KMS-11 (cell line): ENCODE measurements around the gene APH1A.

Experiments used
- H2AFZ ChIP-seq: fragments of 200-600 bp; sonication (generic); 2 replicates; pipeline ENCODE4 v1.6.1; 2016; ENCODE audit warnings: antibody characterized with exemption, mixed run types, low read depth
- H3K27ac ChIP-seq: fragments of 200-600 bp; sonication (generic); 2 replicates; pipeline ENCODE4 v1.6.1; 2016; ENCODE audit warnings: mild to moderate bottlenecking, mixed run types
- H3K27me3 ChIP-seq: fragments of 200-600 bp; sonication (generic); 2 replicates; pipeline ENCODE4 v1.6.1; 2017; ENCODE audit warnings: mild to moderate bottlenecking, low read depth, mixed run types, moderate library complexity; ENCODE audit not compliant: insufficient read depth
- H3K36me3 ChIP-seq: fragments of 200-600 bp; sonication (generic); 2 replicates; pipeline ENCODE4 v1.6.1; 2017; ENCODE audit warnings: mild to moderate bottlenecking, mixed run types; ENCODE audit not compliant: insufficient read depth
- H3K4me1 ChIP-seq: fragments of 200-600 bp; sonication (generic); 2 replicates; pipeline ENCODE4 v1.6.1; 2016; ENCODE audit warnings: mild to moderate bottlenecking, low read depth, mixed run types; ENCODE audit not compliant: poor library complexity, severe bottlenecking
- H3K4me2 ChIP-seq: fragments of 200-600 bp; sonication (generic); 2 replicates; pipeline ENCODE4 v1.7.0; 2016; ENCODE audit warnings: mild to moderate bottlenecking, mixed run types
- H3K4me3 ChIP-seq: fragments of 200-600 bp; sonication (generic); IDR thresholded peaks from 2 replicates; pipeline ENCODE4 v1.6.1; 2017; ENCODE audit warnings: low read depth, low read length, mixed read lengths; ENCODE audit not compliant: insufficient read depth
- H3K79me2 ChIP-seq: fragments of 200-600 bp; sonication (generic); 2 replicates; pipeline ENCODE4 v1.6.1; 2016; ENCODE audit warnings: low read depth, mixed run types; ENCODE audit not compliant: insufficient read depth
- H3K9ac ChIP-seq: fragments of 200-600 bp; sonication (generic); 2 replicates; pipeline ENCODE4 v1.6.1; 2016; ENCODE audit warnings: mild to moderate bottlenecking, mixed run types
- H4K20me1 ChIP-seq: fragments of 200-600 bp; sonication (generic); 2 replicates; pipeline ENCODE4 v1.6.1; 2016; ENCODE audit warnings: mild to moderate bottlenecking, mixed run types; ENCODE audit not compliant: insufficient read depth
- CTCF ChIP-seq: fragments of 200-600 bp; sonication (generic); conservative IDR thresholded peaks from 2 replicates; pipeline ENCODE4 v1.6.1; 2017; ENCODE audit warnings: low read depth, mild to moderate bottlenecking, antibody characterized with exemption, low read length, moderate library complexity, mixed read lengths

Gene APH1A

GRCh38 chr1:150282558-150282958 lies 13.7 kb upstream of the APH1A start:
- Histone ChIP-seq H3K9ac (no peak overlapping the region), H3K4me2 (no peak overlapping the region), H2AFZ (peak overlapping the region; percentile 83)

GRCh38 chr1:150281758-150282557 lies 13.1 kb upstream of the APH1A start, which contains the start of gene CIART:
CIART (plus strand) TSS chr1:150282554; CDS start chr1:150283268, 714 bp downstream.
- Histone ChIP-seq H3K27ac (peak within 1 kb of the TSS; percentile 53), H3K9ac (peak within 1 kb of the TSS; percentile 62), H4K20me1 (no peaks in the 10 kb centered on the region), H3K79me2 (no peaks in the 10 kb centered on the region), H3K27me3 (no peaks in the 10 kb centered on the region), H3K4me1 (no peaks in the 10 kb centered on the region), H3K4me3 (peak within 1 kb of the TSS; percentile 94), H3K4me2 (peak within 1 kb of the TSS; percentile 77), H2AFZ (peak within 1 kb of the TSS; percentile 83), H3K36me3 (no peaks in the 10 kb centered on the region)
- no peak for TF ChIP-seq CTCF

More at GRCh38 chr1:150282558-150282958, 13.7 kb upstream of the APH1A start:
- Histone ChIP-seq H3K79me2 (no peaks in the 10 kb centered on the region), H3K36me3 (no peaks in the 10 kb centered on the region), H3K27me3 (no peaks in the 10 kb centered on the region), H4K20me1 (no peaks in the 10 kb centered on the region), H3K4me1 (no peaks in the 10 kb centered on the region), H3K4me3 (no peak overlapping the region), H3K27ac (no peak overlapping the region)
- TF ChIP-seq CTCF = no peak

- Histone ChIP-seq H4K20me1 (no peaks in the 10 kb centered on the region), H3K4me2 (peak overlapping the region; percentile 77), H2AFZ (peak overlapping the region; percentile 83), H3K4me3 (peak overlapping the region; percentile 94), H3K27ac (peak overlapping the region; percentile 53), H3K79me2 (no peaks in the 10 kb centered on the region), H3K27me3 (no peaks in the 10 kb centered on the region), H3K36me3 (no peaks in the 10 kb centered on the region), H3K4me1 (no peaks in the 10 kb centered on the region), H3K9ac (peak overlapping the region; percentile 62)
- TF ChIP-seq CTCF = peak; percentile 91
Measured at GRCh38 chr1:150281221-150281757, 12.5 kb upstream of the APH1A start.

- no peaks in the 10 kb centered on the region for H3K79me2 ChIP-seq
- no peak overlapping the region for H2AFZ ChIP-seq
- H3K9ac ChIP-seq = no peak overlapping the region
- H3K4me2 ChIP-seq = peak overlapping the region; percentile 77; the same call in 1 of the 2 replicates
- H3K36me3 ChIP-seq = no peaks in the 10 kb centered on the region
- no peaks in the 10 kb centered on the region for H3K27me3 ChIP-seq
- H3K27ac ChIP-seq = no peak overlapping the region
- no peaks in the 10 kb centered on the region for H3K4me1 ChIP-seq
- H3K4me3 ChIP-seq = no peak overlapping the region
- no peaks in the 10 kb centered on the region for H4K20me1 ChIP-seq
- no peak for TF ChIP-seq CTCF
Measured at GRCh38 chr1:150280138-150280707, 11.4 kb upstream of the APH1A start.
